Stimulated activated CD8-positive, alpha-beta memory T cell treated with anti-CD3 and anti-CD28 coated beads, Interleukin-4, amount 100 ng/mL, for 24 hours (primary cell): ENCODE measurements around the gene WNT5B.
"Not testable (repeated sequence)": the region's sequence is repeated elsewhere in the genome, so short reads cannot be mapped to it uniquely, and the experiment has no call there.

Experiments used
- DNase-seq: peaks from one replicate; pipeline ENCODE4 v3.0.0-alpha.2; 2020; ENCODE audit warnings: low read depth

The WNT5B gene

GRCh38 chr12:1691123-1692007 is 62.3 kb downstream of the WNT5B start:
- peak; percentile 11 for DNase-seq

- DNase-seq, result no peak
These were observed 63.2 kb downstream of the WNT5B start for GRCh38 chr12:1692226-1692625.

DNA sequence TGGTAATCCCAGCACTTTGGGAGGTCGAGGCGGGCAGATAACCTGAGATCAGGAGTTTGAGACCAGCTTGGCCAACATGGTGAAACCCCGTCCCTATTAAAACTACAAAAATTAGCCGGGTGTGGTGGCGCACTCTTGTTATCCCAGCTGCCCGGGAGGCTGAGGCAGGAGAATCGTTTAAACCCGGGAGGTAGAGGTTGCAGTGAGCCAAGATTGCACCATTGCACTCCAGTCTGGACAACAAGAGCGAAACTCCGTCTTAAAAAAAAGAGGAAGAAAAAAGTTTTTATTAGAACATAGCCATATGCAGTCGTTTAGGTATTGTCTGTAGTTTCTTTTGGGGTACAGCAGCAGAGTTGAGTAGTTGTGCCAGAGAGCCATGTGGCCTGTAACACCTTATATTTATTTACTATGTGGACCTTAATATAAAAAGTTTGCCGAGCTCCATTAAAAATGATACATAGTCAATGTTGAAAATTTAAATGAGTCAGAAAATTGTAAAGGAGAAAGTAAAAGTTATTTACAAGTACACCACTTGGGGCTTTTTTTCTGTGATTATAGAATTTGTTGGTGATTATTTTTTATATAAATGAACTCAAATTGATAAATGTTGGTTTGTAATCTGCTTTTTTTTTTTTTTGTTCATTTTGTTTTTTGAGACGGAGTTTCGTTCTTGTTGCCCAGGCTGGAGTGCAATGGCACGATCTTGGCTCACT is 64.0 kb downstream of the WNT5B start:
- no peak for DNase-seq

DNA sequence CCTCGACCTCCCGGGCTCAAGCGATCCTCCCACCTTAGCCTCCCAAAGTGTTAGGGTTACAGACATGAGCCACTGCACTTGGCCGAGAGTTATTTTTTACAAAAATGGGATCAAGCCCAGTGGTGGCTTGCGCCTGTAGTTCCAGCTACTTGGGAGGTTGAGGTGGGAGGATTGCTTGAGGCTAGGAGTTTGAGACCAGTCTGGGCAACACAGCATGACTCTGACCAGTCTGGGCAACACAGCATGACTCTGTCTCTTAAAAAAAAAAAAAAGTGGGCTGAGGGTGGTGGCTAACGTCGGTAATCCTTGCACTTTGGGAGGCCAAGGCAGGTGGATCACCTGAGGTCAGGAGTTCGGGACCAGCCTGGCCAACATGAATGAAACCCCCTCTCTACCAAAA is 66.1 kb downstream of the WNT5B start:
- DNase-seq, result not testable (repeated sequence)

DNA sequence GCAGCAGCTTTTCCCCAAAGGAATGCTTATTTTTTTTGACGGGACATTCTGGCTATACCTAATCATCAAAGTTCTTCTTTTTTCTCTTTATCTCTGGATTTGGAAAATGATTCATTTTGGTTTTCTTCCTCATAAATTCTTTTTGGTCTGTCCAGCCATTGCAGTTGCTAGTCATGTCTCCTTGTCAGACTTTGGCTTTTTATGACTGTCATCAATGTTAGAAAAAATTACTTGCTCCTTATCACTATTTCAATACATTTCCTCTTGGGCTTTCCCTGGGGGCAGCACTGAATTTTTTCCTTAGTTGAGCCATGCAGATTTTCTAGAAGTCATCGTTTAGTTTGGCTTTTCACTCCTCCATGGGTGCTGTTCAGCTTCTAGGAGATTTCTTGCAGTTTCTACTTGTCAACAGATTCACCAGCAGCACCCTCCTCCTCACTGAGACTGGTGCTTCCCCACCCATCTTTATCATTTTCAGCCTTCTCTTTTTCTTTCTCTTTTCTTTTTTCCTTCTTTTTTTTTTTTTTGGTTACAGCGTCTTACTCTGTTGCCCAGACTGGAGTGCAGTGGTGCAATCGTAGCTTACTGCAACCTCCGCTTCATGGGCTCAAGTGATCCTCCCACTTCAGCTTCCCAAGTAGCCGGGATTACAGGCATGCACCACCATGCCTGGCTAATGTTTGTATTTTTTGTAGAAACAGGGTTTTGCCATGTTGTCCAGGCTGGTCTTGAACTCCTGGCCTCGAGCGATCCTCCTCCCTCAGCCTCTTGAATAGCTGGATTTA is 67.0 kb downstream of the WNT5B start:
- DNase-seq, result no peak

DNA sequence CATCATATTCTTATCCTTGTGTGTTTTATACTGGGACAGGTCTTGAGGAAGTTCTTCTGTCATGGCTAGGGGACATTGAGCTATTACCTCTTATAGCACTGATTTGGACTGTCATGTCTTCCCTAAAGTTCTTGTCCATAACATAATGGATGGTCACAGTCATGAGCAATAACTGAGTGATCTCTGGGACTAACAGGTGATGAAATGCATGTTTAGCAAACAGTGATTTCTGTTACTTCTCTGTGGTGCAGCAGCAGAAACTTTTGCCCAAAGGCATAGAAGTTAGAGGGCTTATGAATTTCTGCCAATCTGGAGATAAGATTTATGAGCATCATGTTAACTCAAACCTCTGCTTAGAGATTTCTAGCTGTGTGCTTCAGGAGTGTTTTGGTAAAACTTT is 67.8 kb downstream of the WNT5B start:
- no peak for DNase-seq
